Measurements from ENCODE around the gene PYDC1.

DNA sequence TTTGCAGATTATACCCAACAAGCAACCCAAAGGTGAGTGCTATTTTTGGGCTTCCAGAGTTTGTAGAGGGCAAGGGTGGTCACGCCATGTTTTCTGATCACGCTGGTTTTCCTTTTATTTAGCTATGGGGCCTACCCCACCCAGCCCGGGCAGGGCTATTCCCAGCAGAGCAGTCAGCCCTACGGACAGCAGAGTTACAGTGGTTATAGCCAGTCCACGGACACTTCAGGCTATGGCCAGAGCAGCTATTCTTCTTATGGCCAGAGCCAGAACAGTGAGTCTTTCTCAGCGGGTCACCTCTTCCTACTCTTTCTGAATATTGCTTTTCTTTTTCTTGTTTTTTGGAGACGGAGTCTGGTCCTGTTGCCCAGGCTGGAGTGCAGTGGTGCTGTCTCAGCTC lies 34.5 kb downstream of the PYDC1 start:
- TF ChIP-seq, protein P1, sequence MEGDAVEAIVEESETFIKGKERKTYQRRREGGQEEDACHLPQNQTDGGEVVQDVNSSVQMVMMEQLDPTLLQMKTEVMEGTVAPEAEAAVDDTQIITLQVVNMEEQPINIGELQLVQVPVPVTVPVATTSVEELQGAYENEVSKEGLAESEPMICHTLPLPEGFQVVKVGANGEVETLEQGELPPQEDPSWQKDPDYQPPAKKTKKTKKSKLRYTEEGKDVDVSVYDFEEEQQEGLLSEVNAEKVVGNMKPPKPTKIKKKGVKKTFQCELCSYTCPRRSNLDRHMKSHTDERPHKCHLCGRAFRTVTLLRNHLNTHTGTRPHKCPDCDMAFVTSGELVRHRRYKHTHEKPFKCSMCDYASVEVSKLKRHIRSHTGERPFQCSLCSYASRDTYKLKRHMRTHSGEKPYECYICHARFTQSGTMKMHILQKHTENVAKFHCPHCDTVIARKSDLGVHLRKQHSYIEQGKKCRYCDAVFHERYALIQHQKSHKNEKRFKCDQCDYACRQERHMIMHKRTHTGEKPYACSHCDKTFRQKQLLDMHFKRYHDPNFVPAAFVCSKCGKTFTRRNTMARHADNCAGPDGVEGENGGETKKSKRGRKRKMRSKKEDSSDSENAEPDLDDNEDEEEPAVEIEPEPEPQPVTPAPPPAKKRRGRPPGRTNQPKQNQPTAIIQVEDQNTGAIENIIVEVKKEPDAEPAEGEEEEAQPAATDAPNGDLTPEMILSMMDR (conservative IDR thresholded peaks at IDR 0.05 in 1 of 2, IDR thresholded peaks at IDR 0.05 in 1 of 2; ENCODE audit: low read depth in 1 of 2, low read length in 2 of 2): no peak
- TF ChIP-seq EZH2 (IDR thresholded peaks at IDR 0.05; ENCODE audit: low read length, missing control alignments): no peak
